Activated naive CD4-positive, alpha-beta T cell treated with anti-CD3 and anti-CD28 coated beads, Interleukin-2, amount 50 U/mL, for 24 hours (primary cell): ENCODE measurements around the gene TMEM238.

Experiments
- H3K27ac Mint-ChIP-seq: one replicate; pipeline ENCODE4 v1.8.0; 2021; ENCODE audit warnings: mild to moderate bottlenecking, mixed read lengths
- H3K27me3 Mint-ChIP-seq: one replicate; pipeline ENCODE4 v1.8.0; 2021; ENCODE audit warnings: mixed read lengths
- H3K36me3 Mint-ChIP-seq: one replicate; pipeline ENCODE4 v1.8.0; 2021; ENCODE audit warnings: mixed read lengths
- H3K4me1 Mint-ChIP-seq: one replicate; pipeline ENCODE4 v1.8.0; 2021; ENCODE audit warnings: mixed read lengths
- H3K4me3 Mint-ChIP-seq: one replicate; pipeline ENCODE4 v1.8.0; 2021; ENCODE audit warnings: mild to moderate bottlenecking, mixed read lengths
- H3K9me3 Mint-ChIP-seq: one replicate; pipeline ENCODE4 v1.8.0; 2021; ENCODE audit warnings: mixed read lengths

The TMEM238 gene

DNA sequence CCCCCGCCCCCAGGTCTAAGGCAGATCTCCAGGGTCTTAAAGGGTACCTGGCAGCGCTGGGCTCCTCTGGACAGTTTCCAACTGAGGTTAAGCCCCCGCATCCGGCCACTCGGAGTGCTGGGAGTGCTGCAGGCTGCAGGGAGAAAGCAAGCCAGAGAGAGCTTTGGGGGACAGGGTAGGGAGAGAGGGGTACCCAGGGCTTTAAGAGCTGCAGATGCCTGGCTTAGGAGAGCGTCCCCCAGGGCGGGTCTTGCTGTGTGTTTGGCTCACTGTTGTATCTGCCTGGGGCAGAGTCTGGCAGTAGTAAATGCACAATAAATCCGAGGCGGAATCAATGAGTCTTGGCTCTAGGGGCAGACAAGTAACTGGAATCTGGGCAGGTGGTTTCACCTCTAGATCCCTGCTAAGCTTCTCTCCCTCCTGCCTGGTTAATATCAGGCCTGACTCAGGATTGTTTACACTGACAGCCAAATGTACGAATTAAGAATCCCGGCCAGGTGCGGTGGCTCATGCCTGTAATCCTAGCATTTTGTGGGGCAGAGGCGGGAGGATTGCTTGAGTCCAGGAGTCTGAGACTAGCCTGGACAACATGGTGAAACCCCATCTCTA, 28.8 kb downstream of the TMEM238 start:
- Mint-ChIP-seq H3K4me3 (no peak overlapping the region), H3K4me1 (peaks cover 17% of the 10 kb centered on the region), H3K36me3 (no peaks in the 10 kb centered on the region), H3K27me3 (peaks cover 25% of the 10 kb centered on the region), H3K27ac (no peak overlapping the region), H3K9me3 (no peaks in the 10 kb centered on the region)

DNA sequence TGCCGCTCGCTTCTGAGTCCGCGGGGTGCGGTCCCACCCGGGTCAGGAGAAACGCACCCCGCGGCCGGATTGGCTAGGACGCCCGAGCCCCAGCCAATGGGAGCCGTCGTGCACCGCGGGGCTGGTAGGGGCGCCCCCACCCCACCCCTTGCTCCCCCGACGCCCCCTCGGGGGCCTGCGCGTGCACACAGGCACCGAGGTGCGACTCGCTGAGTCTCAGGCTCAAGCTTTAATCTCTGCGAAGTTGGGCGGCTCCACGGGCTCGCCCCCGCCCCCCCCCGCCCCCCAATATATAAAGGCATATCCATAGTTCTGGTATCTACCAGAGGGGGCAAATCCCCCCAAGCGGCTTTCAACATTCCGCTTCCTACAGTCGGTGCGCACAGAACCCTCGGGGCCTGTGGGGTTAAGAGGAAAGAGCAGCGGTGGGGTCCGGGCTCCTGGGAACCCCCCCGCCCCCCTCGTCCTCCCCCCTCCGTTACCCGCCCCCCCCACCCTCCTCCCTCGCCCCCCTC, 29.3 kb downstream of the TMEM238 start, which contains the start of gene COX6B2:
Gene COX6B2 (minus strand): TSS at position 22 of the 515 bp plus-strand sequence. CDS start 198 bp downstream, outside the sequence.
- H3K4me1 Mint-ChIP-seq: peaks cover 17% of the 10 kb centered on the region
- peaks cover 25% of the 10 kb centered on the region for H3K27me3 Mint-ChIP-seq
- no peaks in the 10 kb centered on the region for H3K36me3 Mint-ChIP-seq
- peak within 1 kb of the TSS; percentile 82 for H3K4me3 Mint-ChIP-seq
- H3K9me3 Mint-ChIP-seq: no peaks in the 10 kb centered on the region
- no peak within 1 kb of the TSS for H3K27ac Mint-ChIP-seq

DNA sequence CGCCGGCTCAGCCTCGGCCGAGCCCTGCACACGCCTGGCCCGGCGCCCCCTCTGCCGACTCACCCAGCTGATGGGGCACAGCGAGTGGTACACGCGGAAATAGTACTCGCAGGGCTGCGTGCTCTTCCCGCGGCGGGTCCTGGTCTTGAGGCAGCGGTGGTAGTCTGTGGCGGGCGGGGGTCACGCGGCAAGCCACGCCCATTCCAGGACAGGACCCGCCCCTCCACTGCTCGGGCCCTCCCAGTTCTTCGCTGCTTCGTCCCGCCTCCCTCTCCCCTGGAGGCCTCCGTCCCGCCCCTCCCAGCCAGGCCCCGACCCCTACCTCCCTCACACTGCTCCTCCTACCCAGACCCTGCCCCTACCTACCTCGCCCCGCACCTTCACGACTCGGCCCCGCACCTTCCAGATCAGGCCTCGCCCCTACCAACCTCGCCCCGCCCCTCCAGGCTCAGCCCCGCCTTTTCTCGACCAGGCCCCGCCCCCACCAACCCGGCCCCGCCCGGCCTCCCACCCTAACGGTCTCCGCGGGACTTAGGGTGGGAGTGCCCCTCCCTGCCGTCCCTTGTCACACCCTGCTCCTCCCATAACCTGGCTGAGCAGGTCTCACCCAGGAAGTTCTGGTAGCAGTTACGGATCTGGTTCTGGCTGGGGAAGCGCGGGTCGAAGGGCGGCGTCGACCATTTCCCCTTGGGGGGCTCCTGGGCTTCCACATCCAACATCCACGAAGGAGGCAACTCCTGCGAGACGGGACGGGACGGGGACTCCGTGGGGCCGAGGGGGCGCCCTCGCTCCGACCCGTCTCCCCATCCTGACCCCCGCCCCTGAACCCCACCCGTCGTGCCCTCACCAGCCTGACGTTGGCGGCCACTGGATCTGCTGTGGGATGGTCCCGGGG, 30.0 kb downstream of the TMEM238 start:
- peak overlapping the region; percentile 82 for H3K4me3 Mint-ChIP-seq
- H3K27ac Mint-ChIP-seq: no peak overlapping the region

DNA sequence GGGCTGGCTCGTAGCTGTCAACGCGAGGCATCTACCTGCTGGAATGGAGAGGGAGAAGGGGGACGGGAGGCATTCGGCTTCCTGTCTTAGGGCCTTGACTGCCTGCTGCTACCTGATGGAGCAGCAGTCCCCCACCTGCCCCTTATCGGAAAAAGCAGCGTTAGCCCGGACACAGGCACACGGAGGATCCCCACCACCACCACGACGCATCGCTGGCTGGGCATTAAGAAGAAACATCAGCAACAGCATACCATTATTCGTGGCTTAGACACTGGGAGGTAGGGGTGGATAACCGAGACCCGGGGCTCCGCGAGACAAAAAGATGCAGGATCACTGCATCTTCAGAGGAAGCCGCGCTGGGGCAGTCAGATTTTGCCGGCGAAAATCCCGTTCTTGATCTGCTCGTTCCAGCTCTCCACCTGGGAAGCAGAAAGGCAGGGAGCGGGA, 30.7 kb downstream of the TMEM238 start:
- H3K27ac Mint-ChIP-seq: no peak overlapping the region

More for the DNA sequence above, 30.0 kb downstream of the TMEM238 start:
- peaks cover 17% of the 10 kb centered on the region for H3K4me1 Mint-ChIP-seq
- peaks cover 25% of the 10 kb centered on the region for H3K27me3 Mint-ChIP-seq
- H3K36me3 Mint-ChIP-seq: no peaks in the 10 kb centered on the region
- no peaks in the 10 kb centered on the region for H3K9me3 Mint-ChIP-seq

DNA sequence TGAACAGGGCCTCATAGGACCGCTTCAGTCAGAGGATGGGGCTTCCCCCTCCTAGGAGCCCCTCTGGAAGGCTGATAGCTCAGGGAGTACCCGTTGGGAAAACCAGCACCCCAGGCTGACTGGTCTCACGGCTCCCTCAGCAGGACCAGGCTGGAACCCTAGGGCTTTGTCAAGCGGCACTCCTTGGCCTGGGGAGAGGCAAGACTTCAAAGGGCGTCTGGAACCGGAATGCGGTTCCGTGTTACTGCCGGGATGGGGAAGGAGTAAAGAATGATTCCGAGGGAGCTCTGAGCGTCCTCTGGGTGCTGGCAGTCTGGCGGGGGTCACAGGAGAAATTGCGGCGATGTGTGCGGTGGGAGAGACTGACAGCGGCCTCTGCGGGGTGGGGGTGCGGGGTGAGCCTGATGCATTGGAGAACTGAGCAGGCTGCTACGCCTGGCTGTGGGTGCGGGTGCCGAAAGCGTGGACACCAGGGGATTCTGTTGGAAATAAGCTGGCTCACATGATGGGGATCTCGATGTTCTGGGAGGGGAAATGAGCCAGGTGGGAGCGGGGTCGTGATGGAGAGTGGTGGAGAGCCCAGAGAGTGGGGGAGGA, 31.4 kb downstream of the TMEM238 start:
- peaks cover 25% of the 10 kb centered on the region for H3K27me3 Mint-ChIP-seq
- H3K27ac Mint-ChIP-seq: no peak overlapping the region
- peak overlapping the region; percentile 82 for H3K4me3 Mint-ChIP-seq
- peaks cover 17% of the 10 kb centered on the region for H3K4me1 Mint-ChIP-seq
- H3K36me3 Mint-ChIP-seq: no peaks in the 10 kb centered on the region
- H3K9me3 Mint-ChIP-seq: no peaks in the 10 kb centered on the region

More for the DNA sequence above, 30.7 kb downstream of the TMEM238 start:
- Mint-ChIP-seq H3K4me3 (peak overlapping the region; percentile 82), H3K27me3 (peaks cover 25% of the 10 kb centered on the region), H3K9me3 (no peaks in the 10 kb centered on the region), H3K4me1 (peaks cover 17% of the 10 kb centered on the region), H3K36me3 (no peaks in the 10 kb centered on the region)

DNA sequence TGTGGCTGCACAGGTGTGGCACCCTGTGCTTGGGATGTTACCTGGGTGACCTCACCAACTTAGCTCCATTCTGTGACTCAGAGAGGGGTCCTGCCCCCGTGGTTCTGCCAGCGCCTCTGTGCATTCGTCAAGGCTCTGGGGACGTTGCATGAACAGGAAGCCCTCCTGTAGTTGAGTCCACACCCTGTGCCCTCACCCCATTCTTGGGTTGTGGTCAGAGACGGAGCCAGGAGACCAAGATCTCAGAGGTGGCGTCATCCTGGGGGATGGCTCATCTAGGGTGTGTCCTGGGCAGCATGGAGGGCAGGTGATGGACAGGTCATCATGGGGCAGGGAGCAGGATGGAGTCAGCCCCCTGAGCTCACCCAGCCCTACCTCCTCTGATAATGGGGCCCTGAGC, 32.1 kb downstream of the TMEM238 start:
- peaks cover 25% of the 10 kb centered on the region for H3K27me3 Mint-ChIP-seq
- no peaks in the 10 kb centered on the region for H3K9me3 Mint-ChIP-seq
- H3K4me1 Mint-ChIP-seq: peaks cover 17% of the 10 kb centered on the region
- H3K4me3 Mint-ChIP-seq: no peak overlapping the region
- no peak overlapping the region for H3K27ac Mint-ChIP-seq
- no peaks in the 10 kb centered on the region for H3K36me3 Mint-ChIP-seq

DNA sequence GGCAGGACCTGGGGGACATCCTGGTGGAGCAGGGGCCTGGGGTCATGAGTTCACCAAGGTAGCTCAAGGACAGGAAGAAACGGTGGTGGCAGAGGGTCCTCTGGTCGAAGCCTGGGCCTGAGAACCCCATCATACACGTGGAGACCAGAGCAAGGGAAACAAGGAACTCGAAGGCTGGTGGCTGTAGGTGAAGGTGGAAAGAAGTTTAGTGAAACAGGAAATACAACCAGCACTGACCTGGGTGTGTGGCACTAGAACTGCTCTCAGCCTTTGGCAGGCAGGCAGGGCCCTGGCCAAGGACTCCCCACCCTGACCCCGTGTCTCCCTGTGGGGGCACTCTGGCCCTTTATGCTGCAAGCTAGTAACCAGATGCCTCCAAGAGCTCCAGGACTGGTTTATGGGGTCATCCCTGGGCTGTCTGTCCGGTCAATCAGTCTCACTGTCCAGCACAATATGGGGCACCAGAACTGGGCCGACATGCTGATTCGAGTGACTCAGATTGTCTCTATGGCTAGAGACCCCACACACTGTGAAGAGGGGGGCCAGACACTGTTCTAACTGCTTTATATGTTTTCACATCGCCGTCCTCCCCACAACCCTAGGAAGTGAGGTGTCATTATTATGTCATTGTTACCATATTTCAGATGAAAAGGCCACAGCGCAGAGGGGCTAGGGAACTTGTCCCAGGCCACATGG, 33.3 kb downstream of the TMEM238 start:
- Mint-ChIP-seq H3K9me3 (no peaks in the 10 kb centered on the region), H3K27ac (no peak overlapping the region), H3K4me1 (peaks cover 17% of the 10 kb centered on the region), H3K4me3 (no peak overlapping the region), H3K27me3 (peaks cover 25% of the 10 kb centered on the region), H3K36me3 (no peaks in the 10 kb centered on the region)

DNA sequence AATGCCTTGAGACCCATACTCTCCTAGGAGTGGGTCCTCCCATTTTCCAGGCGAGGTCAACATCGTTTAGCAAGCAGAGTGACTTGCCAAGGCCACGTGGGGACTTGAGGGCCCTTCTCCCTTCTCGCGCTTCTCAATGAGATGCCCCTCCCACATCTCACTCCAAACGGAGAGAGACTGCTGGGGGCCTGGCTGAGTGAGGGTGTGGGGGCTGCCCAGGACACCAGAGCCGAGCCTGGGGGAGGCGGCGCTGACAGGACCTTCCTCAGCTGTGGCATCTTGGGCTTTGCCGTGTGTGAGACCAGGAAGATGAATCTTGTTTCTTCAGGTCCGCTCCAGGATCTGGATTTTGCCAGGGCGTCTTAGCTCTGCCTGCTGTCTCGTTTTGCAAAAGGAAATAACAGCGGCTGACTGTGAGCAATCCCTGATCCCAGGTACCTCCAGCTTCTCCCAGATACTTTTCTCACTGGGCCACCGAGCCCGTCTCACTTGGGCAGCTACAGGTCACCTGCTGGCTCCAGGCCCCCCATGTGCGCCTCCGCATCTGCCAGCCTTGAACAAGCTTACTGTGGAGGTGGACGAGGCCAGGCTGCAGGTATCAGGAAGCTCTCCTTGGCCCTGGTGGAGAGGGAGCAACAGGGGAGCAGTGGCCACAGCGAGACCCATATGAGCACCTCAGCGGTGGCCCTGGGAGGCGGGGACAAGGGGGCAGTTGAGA, 35.6 kb downstream of the TMEM238 start:
- H3K27me3 Mint-ChIP-seq: peaks cover 19% of the 10 kb centered on the region
- H3K4me3 Mint-ChIP-seq: no peak overlapping the region
- H3K27ac Mint-ChIP-seq: no peak overlapping the region
- H3K4me1 Mint-ChIP-seq: peaks cover 11% of the 10 kb centered on the region
- H3K9me3 Mint-ChIP-seq: no peaks in the 10 kb centered on the region
- no peaks in the 10 kb centered on the region for H3K36me3 Mint-ChIP-seq

DNA sequence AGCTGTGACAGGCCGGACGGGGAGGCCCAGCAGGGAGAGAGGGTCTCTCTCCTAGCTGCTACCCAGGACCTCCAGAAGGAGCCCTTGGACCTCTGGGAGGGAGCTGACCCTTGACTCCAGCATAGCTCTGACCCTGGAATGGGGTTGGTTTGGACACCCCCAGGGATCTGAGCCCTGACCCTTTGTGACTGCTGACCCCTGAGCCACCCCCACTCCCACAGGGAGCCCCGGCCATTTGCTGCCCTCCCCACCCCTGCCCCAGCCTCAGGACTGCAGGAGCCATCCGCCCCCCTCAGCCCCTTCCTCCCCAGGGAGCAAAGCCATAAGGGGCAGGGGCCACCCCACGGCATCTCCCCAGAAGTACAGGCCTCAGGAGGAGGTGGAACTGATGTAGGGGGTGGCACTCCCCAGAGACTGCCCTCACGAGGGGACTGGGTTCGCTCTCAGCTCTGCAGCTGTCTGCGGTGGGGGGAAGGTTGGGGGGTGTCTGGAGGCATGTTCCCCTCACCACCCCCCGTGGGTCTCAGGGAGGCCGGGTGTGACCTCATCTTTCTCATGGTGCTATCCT, 36.6 kb downstream of the TMEM238 start:
- H3K27ac Mint-ChIP-seq: no peak overlapping the region
- H3K4me1 Mint-ChIP-seq: peaks cover 2% of the 10 kb centered on the region
- no peak overlapping the region for H3K4me3 Mint-ChIP-seq
- H3K27me3 Mint-ChIP-seq: peaks cover 13% of the 10 kb centered on the region
- H3K9me3 Mint-ChIP-seq: no peaks in the 10 kb centered on the region
- H3K36me3 Mint-ChIP-seq: no peaks in the 10 kb centered on the region

DNA sequence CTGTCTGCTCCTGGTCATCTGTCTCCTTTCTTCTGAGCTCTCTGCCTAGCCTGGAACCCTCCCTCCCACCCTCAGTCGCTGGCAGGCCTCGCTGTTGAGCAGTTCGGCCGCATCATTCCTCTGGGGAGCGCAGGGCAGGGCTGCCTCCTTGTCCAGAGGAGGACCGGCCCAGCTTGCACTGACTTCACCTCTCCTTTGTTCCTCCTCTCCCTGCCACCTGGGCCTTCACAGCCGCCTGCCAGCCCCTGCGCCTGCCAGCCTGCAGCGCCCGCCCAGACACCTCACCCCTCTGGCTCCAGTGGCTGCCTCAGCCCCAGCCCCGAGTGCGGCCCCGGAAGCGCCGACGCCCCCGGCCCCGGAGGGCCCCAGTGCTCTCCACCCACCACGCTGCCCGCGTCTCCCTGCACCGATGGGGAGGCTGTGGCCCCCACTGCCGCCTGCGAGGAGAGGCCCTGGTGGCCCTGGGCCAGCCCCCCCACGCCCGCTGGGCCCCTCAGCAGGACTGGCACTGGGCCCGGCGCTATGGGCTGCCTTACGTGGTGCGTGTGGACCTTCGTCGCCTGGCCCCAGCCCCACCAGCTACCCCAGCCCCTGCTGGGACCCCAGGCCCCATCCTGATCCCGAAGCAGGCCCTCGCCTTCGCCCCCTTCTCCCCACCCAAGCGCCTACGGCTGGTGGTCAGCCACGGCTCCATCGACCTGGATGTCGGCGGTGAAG, 37.2 kb downstream of the TMEM238 start:
- Mint-ChIP-seq H3K4me3 (no peak overlapping the region), H3K4me1 (no peaks in the 10 kb centered on the region), H3K27me3 (peaks cover 10% of the 10 kb centered on the region), H3K27ac (no peak overlapping the region), H3K9me3 (no peaks in the 10 kb centered on the region), H3K36me3 (no peaks in the 10 kb centered on the region)

DNA sequence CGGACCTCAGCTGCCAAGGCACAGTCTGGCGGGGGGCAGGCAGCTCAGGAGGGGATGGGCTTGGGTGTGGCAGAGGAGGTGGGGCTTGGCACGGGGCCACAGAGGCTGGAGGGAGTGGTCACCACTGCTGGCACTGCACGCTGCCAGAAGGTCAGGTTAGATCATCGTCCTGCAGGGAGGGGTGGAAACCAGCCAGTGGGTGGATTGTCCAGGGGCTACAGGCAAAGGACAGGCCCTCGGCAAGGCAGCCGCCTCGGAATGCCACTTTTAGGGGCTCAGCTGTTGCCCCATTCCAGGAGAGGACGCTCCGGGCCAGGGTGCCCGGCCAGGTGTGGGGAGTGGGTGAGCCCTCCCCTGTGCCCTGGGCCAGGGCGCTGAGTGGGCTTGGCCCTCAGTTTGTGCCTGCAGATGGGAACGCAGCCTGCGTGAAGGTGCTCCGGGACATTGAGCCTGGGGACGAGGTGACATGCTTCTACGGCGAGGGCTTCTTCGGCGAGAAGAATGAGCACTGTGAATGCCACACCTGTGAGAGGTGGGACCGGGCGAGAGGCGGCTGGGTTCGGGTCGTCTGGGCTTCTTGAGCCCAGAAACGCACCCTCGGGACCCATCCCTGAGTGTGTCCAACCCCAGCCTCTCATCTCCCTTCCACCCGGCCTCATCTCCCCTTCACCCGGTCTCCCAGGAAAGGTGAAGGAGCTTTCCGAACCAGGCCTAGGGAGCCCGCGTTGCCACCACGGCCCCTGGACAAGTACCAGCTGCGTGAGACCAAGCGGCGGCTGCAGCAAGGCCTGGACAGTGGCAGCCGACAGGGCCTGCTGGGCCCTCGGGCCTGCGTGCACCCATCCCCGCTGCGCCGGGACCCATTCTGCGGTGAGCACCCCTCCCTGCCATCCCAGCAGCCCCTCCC, 38.0 kb downstream of the TMEM238 start:
- H3K27ac Mint-ChIP-seq: no peak overlapping the region
- H3K27me3 Mint-ChIP-seq: peaks cover 2% of the 10 kb centered on the region
- H3K36me3 Mint-ChIP-seq: no peaks in the 10 kb centered on the region
- no peak overlapping the region for H3K4me3 Mint-ChIP-seq
- no peaks in the 10 kb centered on the region for H3K9me3 Mint-ChIP-seq
- peaks cover 6% of the 10 kb centered on the region for H3K4me1 Mint-ChIP-seq

DNA sequence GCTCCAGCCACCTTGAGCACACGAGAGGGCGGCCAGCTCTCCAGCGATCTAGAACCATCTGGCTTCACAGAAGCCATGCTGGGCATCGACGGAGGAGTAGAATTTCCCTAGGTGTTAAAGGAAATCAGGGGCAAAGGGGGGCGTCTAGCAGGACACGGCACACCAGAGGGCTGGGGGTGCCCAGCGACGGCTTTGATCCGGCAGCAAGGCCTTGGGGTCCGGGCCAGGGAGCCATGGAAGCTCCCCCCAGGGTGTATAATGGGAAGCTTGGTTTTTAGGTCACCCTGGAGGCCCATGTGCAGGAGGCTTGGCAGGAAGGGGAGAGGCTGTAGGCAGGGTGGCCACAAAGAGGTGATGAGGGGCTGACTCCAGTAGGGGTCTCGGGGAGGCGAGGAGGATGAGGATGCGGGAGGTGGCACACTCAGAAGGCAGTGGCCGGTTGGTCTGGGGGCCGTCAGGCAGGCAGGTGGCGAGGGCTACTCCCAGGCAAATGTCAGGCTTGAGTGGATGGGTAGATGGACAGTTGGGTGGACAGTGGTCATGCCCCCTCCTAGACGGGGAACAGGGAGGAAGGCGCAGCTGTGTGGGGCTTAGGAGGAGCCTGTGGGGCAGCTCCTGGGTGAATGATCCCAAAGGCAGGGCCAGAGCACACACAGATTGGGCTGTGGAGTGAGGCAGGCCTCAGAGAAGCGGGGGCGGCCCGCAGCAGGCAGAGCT, 38.8 kb downstream of the TMEM238 start:
- no peaks in the 10 kb centered on the region for H3K36me3 Mint-ChIP-seq
- no peaks in the 10 kb centered on the region for H3K9me3 Mint-ChIP-seq
- H3K27ac Mint-ChIP-seq: no peak overlapping the region
- no peak overlapping the region for H3K4me3 Mint-ChIP-seq
- H3K27me3 Mint-ChIP-seq: no peaks in the 10 kb centered on the region
- peaks cover 11% of the 10 kb centered on the region for H3K4me1 Mint-ChIP-seq

DNA sequence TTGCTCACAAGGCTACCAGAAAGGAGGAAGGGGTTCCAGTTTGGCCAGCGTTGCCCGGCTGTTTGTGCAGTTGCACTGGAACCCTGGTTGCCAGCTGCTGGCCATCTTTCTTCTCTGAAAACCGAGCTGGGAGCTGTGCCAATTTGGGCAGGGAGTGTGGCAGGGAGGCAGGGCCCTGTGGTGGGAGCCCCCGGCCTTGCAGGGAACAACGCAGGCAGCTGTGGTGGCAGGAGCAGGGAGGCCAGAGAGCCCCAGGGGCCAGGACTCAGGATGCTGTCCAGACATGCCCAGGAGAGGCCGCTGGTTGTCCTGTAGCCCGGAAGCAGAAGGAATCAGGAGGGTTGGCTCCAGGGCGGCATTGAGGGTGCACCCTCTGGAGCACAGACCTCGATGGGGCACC, 39.6 kb downstream of the TMEM238 start:
- no peaks in the 10 kb centered on the region for H3K27me3 Mint-ChIP-seq
- no peaks in the 10 kb centered on the region for H3K36me3 Mint-ChIP-seq
- H3K27ac Mint-ChIP-seq: no peak overlapping the region
- H3K4me1 Mint-ChIP-seq: peaks cover 18% of the 10 kb centered on the region
- H3K4me3 Mint-ChIP-seq: no peak overlapping the region
- H3K9me3 Mint-ChIP-seq: no peaks in the 10 kb centered on the region
